Thyroid gland (tissue), 4 donors: ENCODE measurements around the gene PTPN14.

Experiments used
- CTCF ChIP-seq, 6 experiments: fragments of 200-600 bp in 3 of 6; fragments of 450-650 bp in 3 of 6; sonication (generic) in 3 of 6; IDR thresholded peaks; one replicate each; pipeline ENCODE4 v1.5.1; 2016 to 2019; ENCODE audit warnings: antibody characterized with exemption in 6 of 6, mild to moderate bottlenecking in 2 of 6, inconsistent platforms in 1 of 6, moderate library complexity in 1 of 6
- POLR2A ChIP-seq, 2 donors: fragments of 450-650 bp; IDR thresholded peaks; one replicate each; pipeline ENCODE4 v1.6.1; 2017; ENCODE audit warnings: antibody characterized with exemption in 2 of 2, mild to moderate bottlenecking in 2 of 2, moderate library complexity in 1 of 2

- no peak for TF ChIP-seq CTCF (IDR thresholded peaks at IDR 0.05)
- no peak for TF ChIP-seq POLR2A (IDR thresholded peaks at IDR 0.05)
Observed at GRCh38 chr1:214444182-214444939, 107.0 kb downstream of the PTPN14 start.
